ENCODE data around the gene PITX1.
"Not testable (repeated sequence)": the region's sequence is repeated elsewhere in the genome, so short reads cannot be mapped to it uniquely, and the experiment has no call there.

The PITX1 gene

DNA sequence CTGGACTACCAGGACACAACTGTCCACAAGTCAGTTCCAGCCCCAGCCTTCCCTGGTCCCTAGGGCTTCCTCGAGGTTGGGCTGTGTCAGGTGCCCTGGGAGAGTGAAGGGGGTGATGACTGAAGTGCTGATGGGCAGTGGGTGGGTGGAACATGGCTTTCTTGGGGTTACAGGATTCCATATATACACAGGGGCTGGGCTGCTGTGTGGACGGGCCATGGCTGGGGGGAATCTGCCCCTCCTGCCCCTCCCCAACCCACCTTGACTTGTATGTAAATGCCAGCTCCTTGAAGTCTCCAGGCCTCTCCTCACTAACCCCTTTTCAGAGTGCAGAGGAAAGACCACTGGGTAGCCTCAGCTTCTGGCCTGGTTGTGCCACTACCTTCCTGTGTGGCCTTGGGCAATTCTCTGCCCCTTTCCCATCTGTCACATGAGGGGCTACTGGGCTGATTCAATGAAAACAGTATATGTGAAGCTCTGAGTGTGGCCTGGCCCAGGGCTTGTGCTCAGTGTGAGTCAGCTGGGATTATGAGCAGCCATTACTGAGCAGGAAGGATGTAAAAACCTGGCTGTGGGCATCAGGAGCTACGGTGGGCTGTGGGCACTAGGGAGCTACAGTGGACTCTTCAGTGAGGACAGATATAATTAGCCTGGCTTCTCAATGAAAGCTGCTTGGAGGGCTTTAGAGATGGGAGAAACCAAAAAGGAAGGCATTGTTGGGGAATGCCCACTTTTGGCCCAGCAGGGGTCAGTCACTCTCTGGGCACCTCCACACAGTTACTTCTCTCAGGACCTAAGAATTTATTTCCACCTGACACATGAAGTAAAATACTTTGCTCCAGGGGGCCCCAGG is 23.3 kb downstream of the PITX1 start:
- peak; percentile 8 for DNase-seq (ENCODE audit: low spot score)

- DNase-seq (ENCODE audit: low spot score): peak; percentile 8
These were observed 24.1 kb downstream of the PITX1 start for GRCh38 chr5:135009736-135010501.

DNA sequence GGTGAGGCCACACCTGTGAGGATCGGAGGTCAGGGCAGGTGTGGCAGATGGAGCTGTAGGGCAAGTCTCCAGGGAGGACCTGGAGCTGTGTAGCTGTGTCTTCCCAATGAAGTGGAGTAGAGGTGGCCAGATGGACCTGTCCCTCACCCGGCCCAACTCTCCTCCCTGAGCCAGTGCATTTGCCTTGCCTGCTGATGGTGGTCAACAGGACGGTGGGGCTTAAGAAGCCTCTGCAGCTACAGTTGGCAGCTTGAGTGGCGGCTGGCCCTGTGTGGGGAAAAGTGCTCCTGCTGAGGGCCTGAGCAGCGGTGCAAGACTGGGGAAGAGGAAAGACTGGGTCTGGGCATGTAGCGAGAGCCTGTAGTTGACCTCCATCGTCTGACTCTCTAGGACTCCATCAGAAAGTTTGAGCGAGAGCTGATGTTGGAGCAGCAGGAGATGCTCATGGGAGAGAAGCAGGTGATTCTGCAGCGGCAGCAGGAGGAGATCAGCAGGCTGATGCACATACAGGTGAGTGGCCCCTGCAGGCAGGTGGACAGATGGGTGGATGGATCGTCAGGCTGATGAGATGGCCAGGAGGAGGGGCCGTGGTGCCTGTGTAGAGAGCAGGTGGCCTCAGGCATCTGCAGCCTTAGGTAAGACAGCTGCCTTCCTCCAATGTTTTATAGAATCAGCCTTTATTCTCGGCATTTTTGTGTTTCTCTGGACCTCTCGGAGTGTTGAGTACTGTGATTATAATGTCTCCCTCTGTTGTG is 24.9 kb downstream of the PITX1 start:
- DNase-seq (ENCODE audit: low spot score): peak; percentile 14

GRCh38 chr5:135008556-135008955 is 25.5 kb downstream of the PITX1 start:
- no peak for DNase-seq (ENCODE audit: low spot score)

- no peak for DNase-seq (ENCODE audit: low spot score)
These were observed 26.2 kb downstream of the PITX1 start for GRCh38 chr5:135007749-135008363.

DNA sequence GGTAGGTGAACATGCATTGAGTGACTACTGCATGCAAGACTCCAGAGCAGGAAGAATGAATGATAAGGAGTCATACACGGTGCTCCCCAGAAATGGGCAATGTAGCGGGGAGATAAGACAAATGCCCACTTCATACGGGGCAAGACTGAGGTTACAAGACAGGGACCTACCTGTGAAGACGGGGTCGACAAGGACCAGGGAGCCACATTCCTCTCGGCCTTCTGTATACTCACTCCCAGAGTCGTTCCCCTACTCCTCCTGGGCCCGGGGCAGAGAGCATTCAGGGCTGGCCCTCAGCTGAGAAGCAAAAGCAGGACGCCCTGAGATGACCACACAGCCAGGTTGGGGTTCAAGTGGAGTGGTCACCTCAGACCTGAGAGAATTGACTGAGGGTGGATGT is 26.7 kb downstream of the PITX1 start:
- DNase-seq (ENCODE audit: low spot score): no peak

DNA sequence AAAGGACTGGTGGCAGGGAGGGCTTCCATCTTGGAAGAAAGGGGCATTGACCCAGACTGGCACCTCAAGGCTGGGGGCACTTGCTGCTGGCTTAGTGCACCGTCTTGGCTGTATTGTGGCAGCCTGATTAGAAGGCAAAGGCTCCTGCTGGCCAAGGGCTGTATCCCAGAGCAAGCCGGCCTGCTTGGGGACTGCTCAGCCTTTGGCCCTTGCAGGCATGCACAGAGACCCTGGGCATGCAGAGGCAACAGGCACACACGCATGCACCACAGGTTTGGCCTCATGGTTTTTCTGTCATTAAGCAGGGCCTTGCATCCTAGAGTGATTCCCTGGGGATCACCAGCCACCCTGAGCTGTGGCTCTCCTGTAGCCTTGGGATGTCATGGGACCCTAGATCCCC is 29.0 kb downstream of the PITX1 start:
- DNase-seq (ENCODE audit: low spot score): no peak

DNA sequence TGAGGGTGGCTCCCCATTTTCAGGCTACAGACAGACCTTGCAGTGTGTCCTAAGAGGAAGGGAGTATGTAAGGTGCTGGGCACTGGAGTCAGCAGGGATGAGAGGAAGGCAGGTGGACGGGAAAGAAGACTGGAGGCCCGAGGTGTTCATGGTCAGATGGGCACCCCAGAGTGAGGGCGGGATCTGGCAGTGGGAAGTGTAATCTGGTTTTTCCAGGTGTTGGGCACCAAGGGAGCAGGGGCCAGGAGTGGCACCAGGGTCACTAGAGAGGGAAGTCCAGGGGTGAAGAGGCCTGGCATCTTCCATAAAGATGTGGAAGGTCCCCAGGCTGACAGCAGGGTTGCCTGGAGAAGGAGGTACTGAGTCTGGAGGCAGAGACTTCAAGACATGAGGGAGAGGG is 29.7 kb downstream of the PITX1 start:
- no peak for DNase-seq (ENCODE audit: low spot score)

GRCh38 chr5:134998068-134998467 is 36.0 kb downstream of the PITX1 start:
- DNase-seq (ENCODE audit: low spot score): not testable (repeated sequence)

GRCh38 chr5:134997015-134997414 is 37.0 kb downstream of the PITX1 start:
- no peak for DNase-seq (ENCODE audit: low spot score)

- peak; percentile 4 for DNase-seq (ENCODE audit: low spot score)
These were observed 38.1 kb downstream of the PITX1 start for GRCh38 chr5:134995850-134996402.

GRCh38 chr5:134994560-134995156 is 39.4 kb downstream of the PITX1 start:
- peak; percentile 6 for DNase-seq (ENCODE audit: low spot score)

DNA sequence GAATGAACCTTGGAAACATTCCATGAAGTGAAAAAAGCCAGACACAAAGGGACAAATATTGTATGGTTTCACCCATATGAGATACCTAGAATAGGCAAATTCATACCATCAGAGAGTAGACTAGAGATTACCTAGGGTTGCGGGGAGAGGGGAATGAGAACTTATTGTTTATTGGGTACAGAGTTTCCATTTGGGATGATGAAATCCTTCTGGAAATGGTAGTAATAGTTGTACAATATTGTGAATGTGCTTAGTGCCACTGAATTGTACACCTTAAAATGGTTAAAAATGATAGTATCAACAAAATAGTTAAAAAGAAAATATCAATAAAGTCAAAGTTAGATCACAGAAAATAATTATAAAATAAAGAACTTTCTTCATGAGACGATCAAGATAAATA is 40.9 kb downstream of the PITX1 start:
- no peak for DNase-seq (ENCODE audit: low spot score)

- no peak for DNase-seq (ENCODE audit: low spot score)
These were observed 41.9 kb downstream of the PITX1 start for GRCh38 chr5:134992148-134992547.

DNA sequence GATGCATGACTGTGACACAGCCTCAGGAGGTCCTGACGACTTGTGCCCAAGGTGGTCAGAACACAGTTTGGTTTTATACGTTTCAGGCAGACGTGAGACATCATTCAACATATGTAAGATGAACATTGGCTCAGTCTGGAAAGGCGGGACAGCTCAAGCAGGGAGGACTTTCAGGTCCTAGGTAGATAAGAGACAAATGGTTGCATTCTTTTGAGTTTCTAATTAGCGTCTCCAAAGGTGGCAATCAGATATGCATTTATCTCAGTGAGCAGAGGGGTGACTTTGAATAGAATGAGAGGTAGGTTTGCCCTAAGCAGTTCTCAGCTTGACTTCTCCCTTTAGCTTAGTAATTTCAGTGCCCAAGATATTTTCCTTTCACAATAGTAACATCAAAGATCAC is 43.8 kb downstream of the PITX1 start:
- DNase-seq (ENCODE audit: low spot score): not testable (repeated sequence)

DNA sequence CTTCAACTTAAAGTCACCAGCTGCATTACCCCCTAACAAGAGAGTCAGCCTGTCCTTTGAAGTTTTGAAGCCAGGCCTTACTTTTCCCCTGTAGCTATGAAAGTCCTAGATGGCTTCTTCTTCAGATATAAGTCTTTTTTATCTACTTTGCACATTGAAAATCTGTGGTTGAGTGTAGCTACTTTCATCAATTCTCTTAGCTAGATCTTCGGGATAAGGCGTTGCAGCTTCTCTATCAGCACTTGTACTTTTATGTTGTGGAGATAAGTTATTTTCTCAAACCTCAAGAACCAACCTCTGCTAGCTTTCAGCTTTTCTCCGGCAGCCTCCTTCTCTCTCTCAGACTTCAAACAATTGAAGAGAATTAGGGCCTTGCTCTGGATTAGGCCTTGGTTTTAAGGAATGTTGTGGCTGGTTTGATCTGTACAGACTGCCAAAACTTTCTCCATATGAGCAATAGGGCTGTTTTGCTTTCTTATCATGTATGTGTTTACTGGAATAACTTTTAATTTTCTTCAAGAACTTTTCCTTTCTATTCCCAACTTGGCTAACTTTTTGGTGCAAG is 44.7 kb downstream of the PITX1 start:
- no peak for DNase-seq (ENCODE audit: low spot score)

- DNase-seq (ENCODE audit: low spot score): no peak
These were observed 51.8 kb downstream of the PITX1 start for GRCh38 chr5:134982230-134982629.

- DNase-seq (ENCODE audit: low spot score): no peak
These were observed 54.6 kb downstream of the PITX1 start for GRCh38 chr5:134979416-134979815.

Measured in iPS-NIHi11 (cell line).